Suprapubic skin (tissue), 4 donors: ENCODE results near the gene PROX1. TPM values are rescaled to one million over a fixed set of nuclear protein-coding genes. Genes with fewer than 3 reads are reported as not detected.

ENCODE experiments used
- DNase-seq, 2 donors: peaks; one replicate each; pipeline ENCODE4 v3.0.0-alpha.2; 2019; ENCODE audit warnings: low spot score in 2 of 2
- H3K27ac ChIP-seq: fragments of 200-600 bp; sonication (generic); one replicate; pipeline ENCODE4 v1.5.1; 2019
- H3K27me3 ChIP-seq: fragments of 200-600 bp; sonication (generic); one replicate; pipeline ENCODE4 v1.5.1; 2019
- H3K36me3 ChIP-seq: fragments of 200-600 bp; sonication (generic); one replicate; pipeline ENCODE4 v1.5.1; 2019
- H3K4me1 ChIP-seq: fragments of 200-600 bp; sonication (generic); one replicate; pipeline ENCODE4 v1.5.1; 2019
- H3K4me3 ChIP-seq: fragments of 200-600 bp; sonication (generic); one replicate; pipeline ENCODE4 v1.5.1; 2019; ENCODE audit warnings: mild to moderate bottlenecking
- H3K9me3 ChIP-seq: fragments of 200-600 bp; sonication (generic); one replicate; pipeline ENCODE4 v1.5.1; 2019
- CTCF ChIP-seq, 2 donors: fragments of 200-600 bp in 1 of 2; fragments of 450-650 bp in 1 of 2; sonication (generic) in 1 of 2; IDR thresholded peaks; one replicate each; pipeline ENCODE4 v1.5.1; 2016 to 2019; ENCODE audit warnings: antibody characterized with exemption in 2 of 2, mild to moderate bottlenecking in 1 of 2, moderate library complexity in 1 of 2
- EP300 ChIP-seq: sonication (generic); formaldehyde crosslinking; IDR thresholded peaks from one replicate; pipeline ENCODE4 v1.6.1; 2017; ENCODE audit warnings: antibody characterized with exemption
- POLR2A ChIP-seq, 2 donors: fragments of 450-650 bp; IDR thresholded peaks; one replicate each; pipeline ENCODE4 v1.6.1; 2017; ENCODE audit warnings: antibody characterized with exemption in 2 of 2, mild to moderate bottlenecking in 2 of 2, moderate library complexity in 2 of 2
- POLR2AphosphoS5 ChIP-seq, 3 donors: sonication (generic); formaldehyde crosslinking; IDR thresholded peaks; one replicate each; pipeline ENCODE4 v1.6.1; 2017; ENCODE audit warnings: antibody characterized with exemption in 3 of 3
- whole genome bisulfite sequencing: methylation state at CpG from one replicate; pipeline ENCODE4 v1.1.5; 2018; 5-methylcytosine and 5-hydroxymethylcytosine counted together
- total RNA-seq, 4 donors: library from RNA; depleted of rRNA; stranded (reverse); fragments of >200 nt; gene quantifications; one replicate each; pipeline ENCODE4 v1.1.0, GENCODE V29; 2016

PROX1 gene
- total RNA-seq, 4 donors from 2014 or later, result 0.68 to 1.9 (median 1.3) TPM

- no peaks in the 10 kb centered on the region for H3K4me1 ChIP-seq
- no peak overlapping the region for H3K4me3 ChIP-seq
- H3K27me3 ChIP-seq, result peaks cover 3% of the 10 kb centered on the region
- 81% methylated on average over 3 of the region's 3 CpGs for WGBS
- DNase-seq, result no peak
- H3K36me3 ChIP-seq, result no peaks in the 10 kb centered on the region
- peaks cover 9% of the 10 kb centered on the region for H3K9me3 ChIP-seq
- no peak overlapping the region for H3K27ac ChIP-seq
- TF ChIP-seq CTCF (IDR thresholded peaks at IDR 0.05) (no peak), POLR2A (IDR thresholded peaks at IDR 0.05) (no peak), POLR2AphosphoS5 (IDR thresholded peaks at IDR 0.05) (no peak), EP300 (no peak)
Observed at GRCh38 chr1:214043167-214043566, 55.4 kb downstream of the PROX1 start.

GRCh38 chr1:214044438-214045214, 56.9 kb downstream of the PROX1 start:
- Histone ChIP-seq H3K4me3 (no peak overlapping the region), H3K9me3 (peaks cover 17% of the 10 kb centered on the region), H3K27ac (no peak overlapping the region), H3K27me3 (peaks cover 3% of the 10 kb centered on the region), H3K36me3 (no peaks in the 10 kb centered on the region), H3K4me1 (no peaks in the 10 kb centered on the region)
- TF ChIP-seq EP300, result no peak
- no peak for TF ChIP-seq POLR2AphosphoS5 (IDR thresholded peaks at IDR 0.05)
- TF ChIP-seq POLR2A (IDR thresholded peaks at IDR 0.05), result no peak
- no peak for TF ChIP-seq CTCF (IDR thresholded peaks at IDR 0.05)
- 90% methylated on average over 4 of the region's 4 CpGs for WGBS
- DNase-seq, result no peak

- no peaks in the 10 kb centered on the region for H3K4me1 ChIP-seq
- WGBS, result 58% methylated on average over 9 of the region's 9 CpGs
- H3K27ac ChIP-seq, result no peak overlapping the region
- TF ChIP-seq EP300, result no peak
- no peak for TF ChIP-seq POLR2A (IDR thresholded peaks at IDR 0.05)
- TF ChIP-seq POLR2AphosphoS5 (IDR thresholded peaks at IDR 0.05), result no peak
- TF ChIP-seq CTCF (IDR thresholded peaks at IDR 0.05), result no peak
- no peaks in the 10 kb centered on the region for H3K36me3 ChIP-seq
- no peak for DNase-seq
- no peaks in the 10 kb centered on the region for H3K27me3 ChIP-seq
- H3K4me3 ChIP-seq, result no peak overlapping the region
- H3K9me3 ChIP-seq, result peaks cover 17% of the 10 kb centered on the region
Observed at GRCh38 chr1:214050513-214051401, 63.0 kb downstream of the PROX1 start.

GRCh38 chr1:214051786-214052185, 64.0 kb downstream of the PROX1 start:
- Histone ChIP-seq H3K9me3 (peaks cover 17% of the 10 kb centered on the region), H3K27me3 (no peaks in the 10 kb centered on the region), H3K27ac (no peak overlapping the region), H3K4me1 (no peaks in the 10 kb centered on the region), H3K4me3 (no peak overlapping the region), H3K36me3 (no peaks in the 10 kb centered on the region)
- DNase-seq, result no peak
- no peak for TF ChIP-seq CTCF (IDR thresholded peaks at IDR 0.05)
- TF ChIP-seq EP300, result no peak
- TF ChIP-seq POLR2A (IDR thresholded peaks at IDR 0.05), result no peak
- no peak for TF ChIP-seq POLR2AphosphoS5 (IDR thresholded peaks at IDR 0.05)
- WGBS, result 91% methylated on average over 4 of the region's 4 CpGs

- Histone ChIP-seq H3K4me1 (no peaks in the 10 kb centered on the region), H3K4me3 (no peak overlapping the region), H3K27ac (no peak overlapping the region), H3K27me3 (no peaks in the 10 kb centered on the region), H3K36me3 (no peaks in the 10 kb centered on the region), H3K9me3 (no peaks in the 10 kb centered on the region)
- DNase-seq, result no peak
- 65% methylated on average over 5 of the region's 5 CpGs for WGBS
- TF ChIP-seq CTCF (IDR thresholded peaks at IDR 0.05), result no peak
- no peak for TF ChIP-seq POLR2AphosphoS5 (IDR thresholded peaks at IDR 0.05)
- TF ChIP-seq POLR2A (IDR thresholded peaks at IDR 0.05), result no peak
- TF ChIP-seq EP300, result no peak
Observed at GRCh38 chr1:214058076-214058475, 70.3 kb downstream of the PROX1 start.
